ENCODE results near the gene HECA. TPM values are rescaled to one million over a fixed set of nuclear protein-coding genes. Genes with fewer than 3 reads are reported as not detected.

Gene HECA
- total and polyA plus RNA-seq, 2 experiments from 2014 or later: 8.9 to 27.8 TPM

DNA sequence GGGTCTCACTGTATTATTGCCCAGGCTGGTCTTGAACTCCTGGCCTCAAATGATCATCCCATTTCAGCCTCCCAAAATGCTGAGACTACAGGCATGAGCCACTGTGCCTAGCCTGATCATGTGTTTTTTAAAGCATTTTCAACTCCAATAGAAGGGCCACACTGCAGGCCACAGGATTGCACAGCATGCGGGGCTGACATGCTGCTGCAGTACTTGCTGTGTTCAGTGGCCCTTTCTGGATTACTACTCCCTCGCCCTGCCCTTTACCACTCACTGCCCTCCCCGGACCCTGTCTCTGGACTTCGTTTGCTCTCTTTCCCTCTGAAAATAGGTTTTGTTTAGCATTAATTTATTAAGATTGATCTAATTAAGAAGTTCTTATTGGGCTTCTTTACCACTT, 37.3 kb downstream of the HECA start:
- Histone ChIP-seq H3K79me2 (peaks cover 49% of the 10 kb centered on the region), H3K4me2 (no peak overlapping the region), H2AFZ (no peak overlapping the region), H3K4me1 (ENCODE audit: insufficient read depth) (peaks cover 13% of the 10 kb centered on the region), H3K9me2 (replicated peaks; ENCODE audit: insufficient read depth) (no peaks in the 10 kb centered on the region), H3K4me3 (no peak overlapping the region), H3K27me3 (no peaks in the 10 kb centered on the region), H3K36me3 (replicated peaks; ENCODE audit: insufficient read depth, low read depth) (peaks cover 3% of the 10 kb centered on the region), H3K27ac (peak overlapping the region; percentile 48), H4K20me1 (ENCODE audit: insufficient read depth, poor library complexity, severe bottlenecking) (no peaks in the 10 kb centered on the region), H3K9me3 (ENCODE audit: low read depth) (no peaks in the 10 kb centered on the region)
- TF ChIP-seq EZH2phosphoT487 (IDR thresholded peaks at IDR 0.05; ENCODE audit: low read depth, severe bottlenecking, unreplicated experiment): no peak
- TF ChIP-seq EZH2 (IDR thresholded peaks at IDR 0.05; ENCODE audit: borderline replicate concordance): no peak
- TF ChIP-seq, protein P1, sequence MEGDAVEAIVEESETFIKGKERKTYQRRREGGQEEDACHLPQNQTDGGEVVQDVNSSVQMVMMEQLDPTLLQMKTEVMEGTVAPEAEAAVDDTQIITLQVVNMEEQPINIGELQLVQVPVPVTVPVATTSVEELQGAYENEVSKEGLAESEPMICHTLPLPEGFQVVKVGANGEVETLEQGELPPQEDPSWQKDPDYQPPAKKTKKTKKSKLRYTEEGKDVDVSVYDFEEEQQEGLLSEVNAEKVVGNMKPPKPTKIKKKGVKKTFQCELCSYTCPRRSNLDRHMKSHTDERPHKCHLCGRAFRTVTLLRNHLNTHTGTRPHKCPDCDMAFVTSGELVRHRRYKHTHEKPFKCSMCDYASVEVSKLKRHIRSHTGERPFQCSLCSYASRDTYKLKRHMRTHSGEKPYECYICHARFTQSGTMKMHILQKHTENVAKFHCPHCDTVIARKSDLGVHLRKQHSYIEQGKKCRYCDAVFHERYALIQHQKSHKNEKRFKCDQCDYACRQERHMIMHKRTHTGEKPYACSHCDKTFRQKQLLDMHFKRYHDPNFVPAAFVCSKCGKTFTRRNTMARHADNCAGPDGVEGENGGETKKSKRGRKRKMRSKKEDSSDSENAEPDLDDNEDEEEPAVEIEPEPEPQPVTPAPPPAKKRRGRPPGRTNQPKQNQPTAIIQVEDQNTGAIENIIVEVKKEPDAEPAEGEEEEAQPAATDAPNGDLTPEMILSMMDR (IDR thresholded peaks at IDR 0.05; ENCODE audit: poor library complexity): no peak
- 94% methylated on average over 4 of the region's 4 CpGs for WGBS (ENCODE audit: low lambda C conversion rate, missing lambda C conversion rate)
- no peak for DNase-seq (ENCODE audit: low spot score)

DNA sequence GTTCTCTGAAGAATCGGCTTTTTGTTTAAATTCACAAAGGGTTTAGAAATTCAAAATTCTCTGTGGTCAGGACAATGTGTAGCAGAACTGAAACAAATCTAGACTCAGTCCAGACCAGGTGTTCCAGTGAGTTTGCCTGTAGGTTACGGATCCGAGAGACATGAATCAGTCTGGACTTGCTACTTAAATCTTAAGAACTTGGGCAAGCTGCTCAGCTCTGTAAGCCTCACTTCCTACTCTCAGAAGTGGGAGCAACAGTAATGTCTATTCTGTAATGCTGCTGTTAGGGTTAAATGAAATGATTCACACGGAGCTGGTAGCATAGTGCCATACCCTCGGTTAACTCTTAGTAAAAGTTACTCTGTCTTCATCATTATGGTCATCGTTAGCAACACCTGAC, 37.7 kb downstream of the HECA start:
- Histone ChIP-seq H3K27ac (no peak overlapping the region), H3K4me1 (ENCODE audit: insufficient read depth) (peaks cover 13% of the 10 kb centered on the region), H3K4me2 (no peak overlapping the region), H3K4me3 (no peak overlapping the region), H4K20me1 (ENCODE audit: insufficient read depth, poor library complexity, severe bottlenecking) (no peaks in the 10 kb centered on the region), H3K27me3 (no peaks in the 10 kb centered on the region), H3K9me2 (replicated peaks; ENCODE audit: insufficient read depth) (no peaks in the 10 kb centered on the region), H3K36me3 (replicated peaks; ENCODE audit: insufficient read depth, low read depth) (peaks cover 3% of the 10 kb centered on the region), H2AFZ (no peak overlapping the region), H3K79me2 (peaks cover 46% of the 10 kb centered on the region), H3K9me3 (ENCODE audit: low read depth) (no peaks in the 10 kb centered on the region)
- no peak for DNase-seq (ENCODE audit: low spot score)
- TF ChIP-seq EZH2 (IDR thresholded peaks at IDR 0.05; ENCODE audit: borderline replicate concordance): no peak
- TF ChIP-seq, protein P1 (IDR thresholded peaks at IDR 0.05; ENCODE audit: poor library complexity): no peak
- TF ChIP-seq EZH2phosphoT487 (IDR thresholded peaks at IDR 0.05; ENCODE audit: low read depth, severe bottlenecking, unreplicated experiment): no peak
- WGBS (ENCODE audit: low lambda C conversion rate, missing lambda C conversion rate): 84% methylated on average over 6 of the region's 6 CpGs

DNA sequence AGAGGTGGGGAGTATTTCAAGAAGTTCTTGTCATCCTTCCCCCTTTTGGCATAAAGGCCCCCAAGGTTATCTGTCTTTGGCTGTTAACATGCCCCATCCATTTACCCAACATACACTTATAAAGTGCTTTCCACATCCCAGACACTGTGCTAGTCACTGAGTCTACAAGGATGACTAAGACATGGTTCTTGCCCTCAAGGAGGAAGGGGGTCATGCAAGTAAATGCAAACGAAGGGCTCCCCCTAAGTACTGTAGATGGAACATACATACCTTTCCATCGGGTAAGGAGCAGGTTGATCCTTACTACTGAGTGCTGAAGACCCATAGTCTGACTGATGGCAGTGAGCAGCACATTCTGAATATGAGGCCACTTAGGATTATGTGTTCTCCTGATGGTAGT, 38.3 kb downstream of the HECA start:
- peaks cover 3% of the 10 kb centered on the region for H3K36me3 ChIP-seq (replicated peaks; ENCODE audit: insufficient read depth, low read depth)
- DNase-seq (ENCODE audit: low spot score): no peak
- no peaks in the 10 kb centered on the region for H3K9me3 ChIP-seq (ENCODE audit: low read depth)
- H2AFZ ChIP-seq: no peak overlapping the region
- H3K4me3 ChIP-seq: no peak overlapping the region
- H3K4me2 ChIP-seq: no peak overlapping the region
- H3K27ac ChIP-seq: no peak overlapping the region
- no peaks in the 10 kb centered on the region for H3K27me3 ChIP-seq
- H3K79me2 ChIP-seq: peaks cover 41% of the 10 kb centered on the region
- 71% methylated on average over 2 of the region's 2 CpGs for WGBS (ENCODE audit: low lambda C conversion rate, missing lambda C conversion rate)
- H3K4me1 ChIP-seq (ENCODE audit: insufficient read depth): peaks cover 13% of the 10 kb centered on the region
- TF ChIP-seq EZH2phosphoT487 (IDR thresholded peaks at IDR 0.05; ENCODE audit: low read depth, severe bottlenecking, unreplicated experiment): no peak
- no peak for TF ChIP-seq EZH2 (IDR thresholded peaks at IDR 0.05; ENCODE audit: borderline replicate concordance)
- TF ChIP-seq, protein P1 (IDR thresholded peaks at IDR 0.05; ENCODE audit: poor library complexity): no peak
- H4K20me1 ChIP-seq (ENCODE audit: insufficient read depth, poor library complexity, severe bottlenecking): no peaks in the 10 kb centered on the region
- H3K9me2 ChIP-seq (replicated peaks; ENCODE audit: insufficient read depth): no peaks in the 10 kb centered on the region

DNA sequence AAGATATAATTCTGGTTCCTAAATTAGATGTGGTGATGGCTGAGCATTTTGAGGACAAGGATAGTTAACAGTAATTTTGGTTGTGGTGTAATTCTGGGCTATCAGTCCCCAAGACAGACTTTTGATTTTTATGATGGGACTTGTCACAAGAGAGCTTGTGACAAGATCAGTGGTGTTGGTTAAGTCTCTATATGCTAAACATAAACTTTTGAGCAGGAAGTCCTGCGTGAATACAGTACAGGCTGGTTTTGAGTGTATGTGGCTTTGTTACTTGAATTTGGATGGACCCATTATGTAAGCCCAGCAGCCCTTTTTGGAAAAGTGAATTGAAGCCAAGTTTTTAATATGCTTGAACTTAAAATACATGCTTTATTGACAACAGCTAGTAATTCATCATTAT, 38.9 kb downstream of the HECA start:
- peaks cover 34% of the 10 kb centered on the region for H3K79me2 ChIP-seq

More for the DNA sequence above, 38.9 kb downstream of the HECA start:
- H3K36me3 ChIP-seq (replicated peaks; ENCODE audit: insufficient read depth, low read depth): peaks cover 3% of the 10 kb centered on the region
- H3K9me3 ChIP-seq (ENCODE audit: low read depth): no peaks in the 10 kb centered on the region
- H3K4me2 ChIP-seq: no peak overlapping the region
- WGBS (ENCODE audit: low lambda C conversion rate, missing lambda C conversion rate): 95% methylated on average over 1 of the region's 1 CpG
- no peak overlapping the region for H2AFZ ChIP-seq
- H4K20me1 ChIP-seq (ENCODE audit: insufficient read depth, poor library complexity, severe bottlenecking): no peaks in the 10 kb centered on the region
- DNase-seq (ENCODE audit: low spot score): no peak
- peaks cover 13% of the 10 kb centered on the region for H3K4me1 ChIP-seq (ENCODE audit: insufficient read depth)
- H3K4me3 ChIP-seq: no peak overlapping the region
- H3K27me3 ChIP-seq: no peaks in the 10 kb centered on the region
- no peaks in the 10 kb centered on the region for H3K9me2 ChIP-seq (replicated peaks; ENCODE audit: insufficient read depth)
- no peak overlapping the region for H3K27ac ChIP-seq
- TF ChIP-seq EZH2 (IDR thresholded peaks at IDR 0.05; ENCODE audit: borderline replicate concordance) (no peak), EZH2phosphoT487 (IDR thresholded peaks at IDR 0.05; ENCODE audit: low read depth, severe bottlenecking, unreplicated experiment) (no peak)
- TF ChIP-seq, protein P1 (IDR thresholded peaks at IDR 0.05; ENCODE audit: poor library complexity): no peak

All from hepatocyte (in vitro differentiated cells).